Activated T-cell treated with anti-CD3 and anti-CD28 coated beads for 4 hours (primary cell): ENCODE measurements around the gene DGCR8.
"Not testable (repeated sequence)": the region's sequence is repeated elsewhere in the genome, so short reads cannot be mapped to it uniquely, and the experiment has no call there.

Experiments used
- DNase-seq: peaks from one replicate; pipeline ENCODE4 v3.0.0-alpha.2; 2020

The DGCR8 gene

GRCh38 chr22:20053407-20054033 is 26.5 kb upstream of the DGCR8 start:
- no peak for DNase-seq

- no peak for DNase-seq
These were observed 26.0 kb upstream of the DGCR8 start for GRCh38 chr22:20054034-20054427.

DNA sequence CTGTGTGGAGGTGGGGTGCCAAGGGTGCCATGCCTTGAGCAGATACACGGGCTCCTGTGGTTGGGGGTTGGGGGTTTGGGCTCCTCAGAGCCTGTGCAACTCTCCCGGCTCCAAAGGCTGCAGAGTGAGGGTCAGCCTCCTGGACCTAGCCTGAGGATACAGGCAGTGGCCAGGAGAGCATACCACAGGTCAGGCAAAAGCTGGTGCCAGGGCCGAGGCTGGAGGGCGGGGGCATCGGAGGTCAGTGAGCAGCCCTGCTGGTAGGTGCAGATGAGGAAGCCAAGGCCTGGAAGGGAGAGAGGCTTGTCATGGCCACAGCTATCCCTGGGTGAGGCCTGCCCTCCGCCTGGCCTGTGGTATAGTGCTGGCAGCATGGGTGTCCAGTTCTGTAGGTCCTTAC is 25.6 kb upstream of the DGCR8 start:
- DNase-seq = no peak

DNA sequence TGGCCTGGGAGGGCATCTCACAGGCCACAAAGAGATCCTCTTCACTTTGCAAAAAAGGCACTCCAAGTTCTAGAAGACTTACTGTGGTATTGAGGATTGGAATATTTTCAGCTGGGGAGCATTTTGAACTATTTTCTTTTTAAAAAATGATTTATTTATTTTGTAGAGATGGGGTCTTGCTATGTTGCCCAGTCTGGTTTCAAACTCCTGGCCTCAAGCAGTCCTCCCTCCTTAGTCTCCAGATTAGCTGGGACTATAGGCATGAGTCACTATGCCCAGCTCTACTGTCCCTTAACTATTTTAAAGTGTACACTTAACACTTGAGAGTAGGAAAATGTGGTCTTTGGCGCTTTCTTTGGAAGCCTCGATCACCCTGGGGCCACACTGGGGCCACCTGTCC is 24.9 kb upstream of the DGCR8 start:
- no peak for DNase-seq

- no peak for DNase-seq
These were observed 24.4 kb upstream of the DGCR8 start for GRCh38 chr22:20055654-20056053.

DNA sequence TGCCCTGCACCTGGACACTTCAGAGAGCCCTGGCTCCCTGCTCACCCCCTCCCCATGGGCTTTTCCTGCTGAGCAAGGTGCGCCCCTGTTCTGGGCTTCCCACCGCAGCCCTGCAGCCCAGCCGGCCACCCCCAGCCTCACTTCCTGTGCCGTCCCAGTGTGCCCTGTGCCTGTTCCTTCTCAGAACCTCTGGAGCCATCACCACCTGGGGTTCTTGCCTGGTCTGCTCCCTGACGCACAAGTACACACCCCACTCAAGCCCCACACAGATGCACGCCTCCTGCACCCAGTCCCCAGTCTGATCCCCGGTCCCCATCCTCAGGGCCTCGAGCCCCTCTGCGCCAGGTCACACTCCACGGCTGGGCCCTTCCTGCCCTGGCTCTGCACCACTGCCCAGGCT is 23.9 kb upstream of the DGCR8 start:
- no peak for DNase-seq

- DNase-seq = no peak
These were observed 23.2 kb upstream of the DGCR8 start for GRCh38 chr22:20056696-20057386.

- no peak for DNase-seq
These were observed 22.3 kb upstream of the DGCR8 start for GRCh38 chr22:20057596-20058268.

GRCh38 chr22:20058989-20059770 is 20.9 kb upstream of the DGCR8 start:
- DNase-seq = no peak

DNA sequence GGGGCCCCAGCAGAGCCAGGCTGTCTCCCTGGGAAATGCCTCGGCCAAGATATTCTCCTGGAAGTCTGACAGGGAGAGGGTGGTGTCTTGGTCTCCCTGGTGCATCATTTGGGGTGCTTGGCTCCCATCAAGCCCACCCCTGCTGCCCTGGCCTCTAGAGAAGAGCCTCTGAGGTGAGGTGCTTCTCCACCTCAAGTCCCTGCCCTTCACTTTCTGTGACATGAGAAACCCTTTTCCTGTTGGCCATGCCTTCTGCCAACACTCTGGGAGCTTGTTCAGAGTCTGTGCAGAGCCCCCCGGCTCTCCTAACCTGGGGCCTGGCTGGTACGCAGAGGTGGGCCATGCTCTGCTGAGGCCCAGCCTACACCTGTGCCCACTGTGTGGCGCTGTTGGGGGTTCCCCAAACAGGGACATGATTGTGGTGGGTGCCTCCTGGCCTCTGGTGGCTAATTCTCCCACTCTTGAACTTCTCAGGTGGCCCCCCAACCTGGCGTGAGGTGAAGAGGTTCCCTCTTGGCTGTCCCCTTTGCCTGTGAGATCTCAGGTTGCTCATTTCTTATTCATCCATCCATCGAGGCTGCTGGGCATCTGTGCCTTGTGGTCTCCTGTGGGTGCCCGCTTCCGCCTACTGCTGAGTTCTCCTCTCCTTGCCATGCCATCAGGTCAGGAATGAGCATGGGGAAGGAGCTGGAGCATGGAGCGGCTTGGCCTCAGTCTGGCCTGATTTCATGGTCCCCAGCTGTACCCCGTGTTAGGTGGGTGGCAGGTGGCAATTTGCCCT is 19.2 kb upstream of the DGCR8 start:
- DNase-seq = no peak

DNA sequence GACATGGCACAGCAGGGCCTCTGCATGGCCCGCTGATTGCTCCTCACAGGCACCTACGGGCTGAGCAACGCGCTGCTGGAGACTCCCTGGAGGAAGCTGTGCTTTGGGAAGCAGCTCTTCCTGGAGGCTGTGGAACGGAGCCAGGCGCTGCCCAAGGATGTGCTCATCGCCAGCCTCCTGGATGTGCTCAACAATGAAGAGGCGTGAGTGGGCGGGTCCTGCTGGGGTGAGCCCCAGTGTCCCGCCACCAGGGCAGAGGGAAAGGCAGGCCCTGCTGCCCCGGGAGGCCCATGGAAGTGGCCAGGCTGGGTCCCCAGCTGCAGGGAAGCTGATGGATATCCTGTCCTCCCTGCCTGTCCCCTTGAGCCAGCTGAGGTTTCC is 18.6 kb upstream of the DGCR8 start:
- no peak for DNase-seq

DNA sequence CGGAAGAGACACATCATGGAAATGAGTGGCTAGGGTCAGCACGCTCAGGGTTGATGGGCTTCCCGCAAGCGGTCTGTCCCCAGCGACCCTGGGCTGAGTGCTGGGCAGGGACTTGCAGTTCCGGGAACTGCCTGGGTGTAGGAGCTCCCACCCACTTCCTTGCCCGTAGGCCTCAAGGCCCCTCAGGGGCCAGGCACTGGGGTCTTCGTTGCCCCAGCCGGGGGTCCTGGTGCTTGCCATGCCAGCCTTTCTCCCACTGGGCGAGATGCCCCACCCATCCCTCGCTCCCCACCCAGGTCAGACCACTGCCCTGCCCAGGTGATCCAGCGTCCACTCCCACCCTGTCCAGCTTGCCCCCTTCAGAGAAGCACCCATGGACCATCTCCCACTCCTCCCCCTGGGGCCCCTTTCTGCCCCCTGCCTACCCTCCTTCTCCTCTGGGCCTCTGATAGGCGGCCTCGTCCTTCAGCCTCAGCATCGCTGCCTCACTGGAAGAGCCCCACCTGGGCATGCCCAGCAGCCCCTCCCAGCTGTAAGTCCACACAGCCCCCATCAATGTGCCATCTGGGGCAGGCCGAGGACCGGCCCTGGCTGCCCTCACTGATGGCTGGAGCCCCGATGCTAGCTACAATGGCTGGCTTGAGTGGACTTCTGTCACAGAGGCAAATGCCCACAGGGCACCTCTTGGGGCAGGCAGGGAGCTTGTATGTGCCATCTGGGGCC is 17.8 kb upstream of the DGCR8 start:
- no peak for DNase-seq

DNA sequence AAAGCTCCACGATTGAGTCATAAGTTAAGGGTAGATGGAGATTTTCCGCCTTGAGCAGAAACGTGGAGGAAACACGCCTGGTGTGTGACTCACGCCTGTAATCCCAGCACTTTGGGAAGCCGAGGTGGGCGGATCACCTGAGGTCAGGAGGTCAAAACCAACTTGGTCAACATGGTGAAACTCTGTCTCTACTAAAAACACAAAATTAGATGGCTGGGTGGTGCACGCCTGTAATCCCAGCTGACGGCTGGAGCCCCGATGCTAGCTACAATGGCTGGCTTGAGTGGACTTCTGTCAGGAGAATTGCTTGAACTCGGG is 17.3 kb upstream of the DGCR8 start:
- no peak for DNase-seq

DNA sequence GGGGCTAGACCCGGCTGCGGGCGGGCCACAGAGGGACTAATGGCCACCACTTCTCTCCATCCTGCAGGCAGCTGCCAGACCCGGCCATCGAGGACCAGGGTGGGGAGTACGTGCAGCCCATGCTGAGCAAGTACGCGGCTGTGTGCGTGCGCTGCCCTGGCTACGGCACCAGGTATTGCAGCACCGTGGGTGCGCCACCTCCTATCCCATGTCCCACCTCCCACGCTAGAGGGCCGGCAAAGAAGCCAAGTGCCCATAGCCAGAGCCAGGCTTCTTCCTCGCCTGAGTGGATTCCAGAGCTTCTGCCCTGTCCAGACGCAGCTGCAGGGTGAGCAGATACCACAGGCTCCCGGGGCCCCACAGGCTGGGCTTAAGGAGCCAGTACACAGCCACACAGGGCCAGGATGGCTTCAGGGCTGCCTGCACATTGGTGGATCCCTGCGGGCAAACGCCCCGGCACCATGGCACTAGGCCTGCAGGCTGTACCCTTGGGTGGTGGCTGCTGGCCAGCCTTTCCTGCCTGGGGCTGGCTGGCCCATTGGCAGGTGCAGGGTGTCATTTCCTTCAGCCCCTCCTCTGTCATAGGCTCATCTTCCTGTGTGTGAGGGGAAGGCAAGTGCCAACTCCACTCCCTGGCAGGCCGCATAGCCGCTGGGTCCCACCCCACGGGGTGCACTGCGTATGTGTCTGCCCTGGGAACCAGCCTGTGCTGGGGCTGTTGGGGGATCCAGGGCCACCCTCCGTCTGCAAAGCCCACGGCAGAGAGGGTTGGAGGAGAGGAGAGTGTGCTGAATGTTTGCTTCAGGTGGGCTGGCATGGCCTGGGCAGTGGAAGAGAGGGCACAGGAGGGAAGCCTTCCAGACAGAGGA is 16.5 kb upstream of the DGCR8 start:
- no peak for DNase-seq

DNA sequence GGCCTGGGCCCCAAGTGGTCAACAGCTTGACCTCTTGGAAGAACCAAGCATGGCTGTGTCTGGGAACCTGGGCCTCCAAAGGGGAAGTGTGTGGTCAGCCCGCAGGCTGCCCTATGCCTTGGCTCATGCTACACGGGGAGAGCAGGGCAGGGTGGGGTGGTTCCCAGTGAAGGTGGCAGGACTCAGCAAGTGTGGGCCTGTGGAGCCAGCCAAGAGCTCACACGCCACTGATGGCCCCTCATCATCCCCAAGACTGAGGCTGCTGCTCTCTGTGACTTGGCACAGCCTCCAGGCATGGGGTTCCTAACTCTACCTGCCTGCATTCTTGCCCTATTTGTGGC is 15.9 kb upstream of the DGCR8 start:
- no peak for DNase-seq

DNA sequence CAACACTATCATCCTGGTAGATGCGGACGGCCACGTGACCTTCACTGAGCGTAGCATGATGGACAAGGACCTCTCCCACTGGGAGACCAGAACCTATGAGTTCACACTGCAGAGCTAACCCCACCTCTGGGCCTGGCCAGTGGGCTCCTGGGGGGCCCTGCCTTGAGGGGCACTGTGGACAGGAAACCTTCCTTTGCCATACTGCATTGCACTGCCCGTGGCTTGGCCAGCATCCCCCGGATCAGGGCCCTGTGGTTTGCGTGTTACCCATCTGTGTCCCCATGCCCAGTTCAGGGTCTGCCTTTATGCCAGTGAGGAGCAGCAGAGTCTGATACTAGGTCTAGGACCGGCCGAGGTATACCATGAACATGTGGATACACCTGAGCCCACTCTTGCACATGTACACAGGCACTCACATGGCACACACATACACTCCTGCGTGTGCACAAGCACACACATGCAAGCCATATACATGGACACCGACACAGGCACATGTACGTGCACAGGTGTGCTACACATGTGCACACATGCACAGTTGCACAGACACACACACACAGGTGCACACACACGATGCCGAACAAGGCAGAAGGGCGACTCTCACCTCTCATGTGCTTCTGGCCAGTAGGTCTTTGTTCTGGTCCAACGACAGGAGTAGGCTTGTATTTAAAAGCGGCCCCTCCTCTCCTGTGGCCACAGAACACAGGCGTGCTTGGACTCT is 15.3 kb upstream of the DGCR8 start:
- DNase-seq = no peak

- DNase-seq = no peak
These were observed 14.0 kb upstream of the DGCR8 start for GRCh38 chr22:20065896-20066616.

DNA sequence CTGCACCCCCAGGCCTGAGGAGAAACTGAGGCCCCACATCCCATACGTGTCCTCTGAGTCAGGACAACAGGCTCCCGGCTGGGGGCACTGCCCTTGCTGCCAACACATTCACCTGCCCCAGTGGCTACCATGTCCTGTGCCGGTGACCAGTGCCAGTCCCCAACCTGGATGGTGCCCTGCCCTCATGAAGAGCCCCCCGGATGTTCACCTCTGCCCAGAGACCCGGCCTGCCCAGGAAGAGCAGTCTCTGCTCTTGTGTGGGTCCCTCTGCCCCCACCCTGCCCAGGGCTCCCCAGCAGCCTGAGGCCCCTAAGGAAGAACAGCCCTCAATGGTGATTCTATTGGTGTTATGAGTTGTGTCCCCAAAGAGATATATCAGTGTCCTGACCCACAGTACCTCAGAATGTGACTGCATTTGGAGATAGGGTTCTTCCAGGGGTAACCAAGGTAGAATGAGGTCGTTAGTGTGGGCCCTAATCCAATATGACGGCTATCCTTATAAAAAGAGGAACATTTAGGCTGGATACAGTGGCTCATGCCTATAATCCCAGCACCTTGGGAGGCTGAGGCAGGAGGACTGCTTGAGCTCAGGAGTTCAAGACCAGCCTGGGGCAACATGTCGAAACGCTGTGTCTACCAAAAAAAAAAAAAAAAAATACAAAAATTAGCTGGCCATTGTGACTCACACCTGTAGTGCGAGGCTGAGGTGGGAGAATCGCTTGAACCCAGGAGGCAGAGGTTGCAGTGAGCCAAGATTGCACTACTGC is 13.2 kb upstream of the DGCR8 start:
- no peak for DNase-seq

DNA sequence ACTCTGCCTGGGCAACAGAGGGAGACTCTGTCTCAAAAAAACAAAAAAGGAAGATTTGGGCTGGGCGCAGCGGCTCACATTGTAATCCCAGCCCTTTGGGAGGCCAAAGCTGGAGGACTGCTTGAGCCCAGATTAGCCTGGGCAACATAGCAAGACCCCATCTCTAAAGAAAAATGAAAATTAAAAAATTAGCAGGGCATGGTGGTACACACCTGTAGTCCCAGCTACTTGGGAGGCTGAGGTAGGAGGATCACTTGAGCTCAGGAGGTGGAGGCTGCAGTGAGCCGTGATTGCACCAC is 12.7 kb upstream of the DGCR8 start:
- DNase-seq = not testable (repeated sequence)
